ENCODE results near the gene INPP5A.
A peak's percentile ranks its signal among the peaks of the same experiment; 100 is the strongest.
"Not testable (repeated sequence)": the region's sequence is repeated elsewhere in the genome, so short reads cannot be mapped to it uniquely, and the experiment has no call there.

The INPP5A gene

DNA sequence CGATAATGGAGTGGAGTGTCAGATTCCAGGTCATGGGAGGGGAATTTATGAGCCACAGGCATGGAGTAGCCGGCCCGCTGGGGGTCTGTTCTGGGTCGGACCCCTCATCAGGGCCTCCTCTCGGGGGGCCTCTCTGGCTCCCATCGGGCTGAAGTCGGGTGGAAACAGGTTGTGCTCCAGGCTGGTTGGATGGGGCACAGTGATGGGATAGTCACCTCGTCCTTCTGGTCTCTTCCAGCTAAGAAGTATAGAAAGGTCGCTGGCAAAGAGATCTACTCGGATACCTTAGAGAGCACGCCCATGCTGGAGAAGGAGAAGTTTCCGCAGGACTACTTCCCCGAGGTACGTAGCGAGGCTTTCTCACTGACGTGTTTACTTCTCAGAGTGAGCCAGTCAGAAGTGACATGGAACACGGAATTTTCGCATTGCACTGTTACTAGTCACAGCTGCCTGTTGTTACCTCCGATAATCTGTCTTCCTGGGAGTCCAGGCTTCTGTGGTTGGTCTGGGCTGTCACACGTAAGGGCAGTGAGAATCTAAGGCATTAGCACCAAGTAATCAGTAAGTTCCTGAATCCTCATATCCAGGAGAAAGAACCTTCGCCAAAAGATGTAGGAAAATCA lies 160.1 kb downstream of the INPP5A start:
- DNase-seq, result no peak

GRCh38 chr10:132698211-132698751 lies 160.7 kb downstream of the INPP5A start:
- DNase-seq, result peak in 1 of 14 donors; percentile 20

- DNase-seq, result no peak
Observed at GRCh38 chr10:132698761-132699391, 161.3 kb downstream of the INPP5A start.

- no peak for DNase-seq
Observed at GRCh38 chr10:132699411-132700155, 162.0 kb downstream of the INPP5A start.

DNA sequence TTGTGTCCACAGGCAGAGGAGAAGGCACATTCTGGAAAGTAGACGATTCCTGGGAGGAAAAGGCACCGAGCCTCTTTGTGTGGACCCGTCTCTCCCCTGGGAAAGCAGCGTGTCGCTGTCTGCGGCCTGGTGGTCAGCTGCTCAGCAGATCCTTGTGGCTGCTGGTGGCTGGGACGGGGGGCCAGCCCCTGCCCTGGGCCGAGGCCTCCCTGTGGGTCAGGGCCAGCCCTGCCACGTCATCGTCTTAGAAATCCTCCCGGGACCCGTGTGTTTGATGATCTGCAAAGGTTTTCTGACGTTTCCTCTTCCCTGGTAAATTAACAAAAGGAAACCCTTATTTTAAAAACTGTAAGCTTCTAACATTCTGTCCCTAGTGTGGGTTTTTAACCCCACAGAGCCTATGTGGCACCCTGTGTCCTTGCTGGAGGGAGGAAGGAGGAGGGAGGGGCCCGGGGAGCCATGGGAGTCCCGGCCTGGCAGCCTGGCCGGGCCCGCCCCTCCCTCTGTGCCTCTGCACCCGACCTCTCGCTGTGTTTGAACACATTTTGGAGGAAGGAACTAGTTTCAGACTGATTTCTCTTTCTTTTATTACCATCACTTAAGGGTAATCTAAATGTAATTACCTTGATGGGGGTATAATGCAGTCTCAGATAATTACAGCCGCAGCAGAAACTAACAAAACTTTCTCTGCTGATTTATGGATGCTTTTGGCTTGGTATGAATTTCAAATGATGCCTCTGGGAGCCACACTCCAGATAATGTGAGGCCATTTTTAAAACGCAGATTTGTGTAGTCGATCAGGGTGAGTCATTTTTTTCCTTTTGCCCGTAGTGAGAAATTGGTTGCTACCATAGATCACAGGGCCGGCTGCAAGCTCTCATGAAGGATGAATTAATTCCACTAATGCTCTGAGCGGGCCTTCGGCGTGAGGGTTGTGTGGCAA lies 162.8 kb downstream of the INPP5A start:
- DNase-seq, result no peak

DNA sequence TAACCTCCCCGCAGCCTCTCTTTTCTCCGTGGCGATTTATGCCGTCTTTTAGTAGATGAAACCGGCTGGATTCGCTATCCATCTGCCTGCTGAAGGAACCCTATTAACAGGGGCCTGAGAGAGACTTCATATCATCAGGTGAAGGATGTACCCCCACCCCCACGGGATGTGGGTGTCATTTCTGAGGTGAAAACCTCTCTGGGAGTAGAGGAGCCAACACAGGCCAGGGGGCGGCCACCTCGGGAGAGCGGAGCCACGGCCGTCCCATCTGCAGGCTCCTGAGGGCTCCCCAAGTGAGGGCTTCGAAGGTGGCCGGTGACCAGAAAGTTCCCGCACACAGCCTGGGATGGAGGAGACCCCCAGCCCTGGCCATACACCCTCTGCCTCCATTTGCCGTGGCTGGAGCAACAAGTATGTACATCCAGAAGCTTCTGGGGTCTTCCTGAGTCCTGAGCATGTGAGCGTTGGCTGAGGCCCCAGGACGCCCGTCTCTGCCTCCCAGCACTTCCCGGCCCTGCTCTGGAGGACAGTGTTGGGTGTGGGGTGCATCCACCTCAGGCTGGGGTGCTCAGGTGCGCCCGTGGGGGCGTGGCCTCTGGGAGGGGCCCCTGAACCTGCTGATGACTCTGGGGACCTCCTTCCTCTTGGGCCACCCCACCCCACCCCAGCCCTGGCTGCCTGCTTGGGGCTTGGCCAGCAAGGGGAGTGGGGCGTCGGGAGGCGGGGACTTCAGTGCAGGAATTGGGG lies 163.7 kb downstream of the INPP5A start:
- DNase-seq, result no peak

DNA sequence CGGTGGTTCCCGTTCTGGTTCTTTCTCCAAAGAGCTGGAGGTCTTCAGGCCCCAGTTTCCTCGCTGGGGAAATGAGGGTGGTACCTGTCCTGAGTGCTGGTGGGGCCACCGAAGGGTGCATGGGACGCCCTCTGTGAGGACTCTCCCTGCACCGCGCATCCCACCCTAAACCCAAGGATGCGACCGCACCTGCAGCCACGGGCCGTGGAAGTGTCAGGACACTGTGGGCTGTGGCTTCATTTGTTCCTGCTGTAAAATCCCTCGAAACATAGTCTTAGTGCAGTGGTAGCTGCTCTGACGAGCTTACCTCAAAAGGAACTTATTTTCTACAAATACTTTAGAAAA lies 164.2 kb downstream of the INPP5A start:
- DNase-seq, result no peak

DNA sequence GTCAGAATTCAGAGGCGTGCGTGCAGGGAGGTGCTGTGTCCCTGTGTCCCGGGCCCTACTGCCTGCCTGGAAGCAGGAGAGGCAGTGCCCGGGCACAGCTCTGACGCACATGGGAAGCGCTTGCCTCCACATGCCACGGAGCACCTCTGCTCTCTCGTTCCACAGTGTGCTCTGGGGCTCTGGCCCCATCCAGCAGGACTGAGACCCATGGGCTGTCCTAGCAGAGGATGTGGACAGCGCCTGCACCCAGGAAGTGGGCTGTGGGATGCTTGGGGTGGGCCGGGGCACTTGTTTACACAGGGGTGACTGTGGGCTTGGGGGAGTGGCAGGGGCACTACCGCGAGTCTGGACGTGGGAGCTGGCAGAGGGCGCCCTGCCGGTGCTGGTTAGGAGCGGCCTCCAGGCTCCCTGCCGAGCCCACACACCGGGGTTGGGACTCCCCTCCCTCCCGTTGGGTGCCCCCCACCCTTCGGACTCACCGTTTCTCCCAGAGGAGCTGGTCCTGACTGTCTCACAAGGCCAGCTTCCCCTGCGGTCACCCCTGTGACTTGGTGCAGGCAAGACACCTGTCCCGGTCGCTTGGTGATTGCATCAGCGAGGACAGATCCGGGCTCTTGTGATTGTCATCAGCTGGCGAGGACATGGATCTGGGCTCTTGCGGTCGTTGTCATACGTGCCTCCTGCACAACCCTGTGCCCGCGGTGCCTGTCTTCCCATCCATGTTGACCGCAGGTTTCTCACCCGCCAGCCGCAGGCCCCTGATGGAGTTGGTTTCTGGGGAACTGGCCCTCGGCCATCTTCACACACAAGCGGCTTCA lies 165.2 kb downstream of the INPP5A start:
- no peak for DNase-seq

DNA sequence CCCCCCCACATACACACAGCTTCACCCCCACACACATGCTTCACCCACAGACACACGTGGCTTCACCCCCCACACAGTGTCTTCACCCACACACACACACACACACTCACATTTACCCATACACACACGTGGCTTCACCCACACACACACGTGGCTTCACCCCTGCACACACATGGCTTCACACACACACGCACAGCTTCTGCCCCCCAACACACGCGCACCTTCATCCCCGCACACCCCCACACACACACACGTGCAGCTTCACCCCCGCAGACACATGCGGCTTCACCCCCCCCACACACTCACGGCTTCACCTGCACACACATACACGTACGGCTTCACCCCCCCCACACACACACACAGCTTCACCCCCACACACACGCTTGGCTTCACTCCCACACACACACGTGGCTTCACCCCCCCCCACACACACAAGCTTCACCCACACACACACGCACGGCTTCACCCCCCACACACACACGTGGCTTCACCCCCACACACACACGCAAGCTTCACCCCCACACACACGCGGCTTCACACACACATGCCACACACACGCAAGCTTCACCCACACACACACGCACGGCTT lies 165.9 kb downstream of the INPP5A start:
- DNase-seq, result no peak

DNA sequence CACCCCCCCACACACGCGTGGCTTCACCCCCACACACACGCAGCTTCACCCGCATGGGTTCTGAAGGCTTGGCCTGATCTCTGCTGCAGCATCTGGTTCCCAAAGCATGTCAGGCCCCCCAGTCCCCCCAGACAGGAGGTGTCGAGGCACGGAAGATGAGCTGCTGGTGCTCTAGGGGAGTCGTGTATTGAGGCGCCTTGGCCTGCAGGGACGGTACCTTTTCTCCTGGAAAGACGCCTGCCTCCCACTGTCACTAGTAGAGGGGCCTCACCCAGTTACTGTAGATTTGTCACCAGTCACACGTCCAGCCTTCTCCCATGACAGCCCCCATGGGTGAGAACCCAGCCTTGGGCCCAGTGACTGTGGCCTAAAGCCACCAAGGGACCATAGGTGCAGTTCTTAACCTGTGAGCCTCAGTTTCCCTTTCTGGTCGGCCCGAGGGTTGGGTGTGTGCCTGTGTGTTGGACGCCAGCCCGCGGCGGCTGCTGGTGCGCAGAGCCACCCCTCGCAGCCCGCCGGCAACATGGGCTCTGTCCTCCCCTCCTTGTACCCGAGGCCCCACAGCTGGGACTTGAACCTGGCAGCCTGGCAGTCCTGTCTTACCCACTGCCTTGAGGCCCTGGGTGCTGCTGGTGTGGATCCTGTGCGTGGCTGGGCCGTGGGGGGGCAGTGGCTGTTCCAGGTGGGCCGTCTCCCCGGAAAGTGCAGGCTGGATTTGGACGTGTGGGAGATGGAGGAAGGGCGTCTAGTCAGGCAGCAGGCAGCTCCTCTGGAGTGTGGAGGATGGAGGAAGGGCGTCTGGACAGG lies 166.6 kb downstream of the INPP5A start:
- DNase-seq, result no peak

- DNase-seq, result not testable (repeated sequence)
Observed at GRCh38 chr10:132704815-132705064, 167.2 kb downstream of the INPP5A start.

GRCh38 chr10:132705173-132705572 lies 167.6 kb downstream of the INPP5A start:
- peak in 7 of 14 donors; percentile 10 to 89 (median 25) for DNase-seq

GRCh38 chr10:132705943-132706342 lies 168.4 kb downstream of the INPP5A start:
- DNase-seq, result no peak

GRCh38 chr10:132706701-132707100 lies 169.1 kb downstream of the INPP5A start:
- DNase-seq, result no peak

GRCh38 chr10:132707121-132707775 lies 169.7 kb downstream of the INPP5A start:
- no peak for DNase-seq

DNA sequence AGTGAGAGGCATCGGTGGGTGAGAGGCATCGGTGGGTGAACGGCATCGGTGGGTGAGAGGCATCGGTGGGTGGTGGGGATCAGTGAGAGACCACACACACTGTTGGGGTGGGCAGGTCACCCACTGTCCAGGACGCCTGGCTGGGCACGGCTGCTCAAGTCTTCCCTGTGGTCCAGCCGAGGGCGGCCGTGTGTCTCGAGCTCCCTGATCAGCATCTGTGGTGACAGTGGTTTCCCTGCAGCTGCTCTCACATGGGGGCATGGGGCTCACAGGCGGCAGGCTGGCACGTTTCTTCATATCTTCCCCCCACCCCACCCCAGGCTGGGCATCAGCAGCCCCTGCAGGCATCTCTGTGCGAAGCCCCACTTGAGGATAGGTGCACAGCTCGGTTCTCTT lies 170.2 kb downstream of the INPP5A start:
- DNase-seq, result no peak

GRCh38 chr10:132708441-132708840 lies 170.9 kb downstream of the INPP5A start:
- DNase-seq, result peak in 6 of 14 donors; percentile 16 to 64 (median 25)

GRCh38 chr10:132708936-132709335 lies 171.3 kb downstream of the INPP5A start:
- DNase-seq, result no peak

- DNase-seq, result no peak
Observed at GRCh38 chr10:132709471-132709951, 171.9 kb downstream of the INPP5A start.
